H9 (cell line): Measurements from ENCODE around the gene ERP27. TPM values are rescaled to one million over a fixed set of nuclear protein-coding genes. Genes with fewer than 3 reads are reported as not detected.

Experiments used
- DNase-seq: peaks from one replicate; pipeline ENCODE4 v3.0.0-alpha.2; 2017
- H2AFZ ChIP-seq: one replicate; pipeline ENCODE4 v1.6.1; 2013; ENCODE audit warnings: mild to moderate bottlenecking, low read length, control low read depth, moderate library complexity
- H2AK5ac ChIP-seq: 2 replicates; pipeline ENCODE4 v1.6.1; 2013; ENCODE audit warnings: low read length, control low read depth, mixed read lengths; ENCODE audit not compliant: insufficient read length
- H2BK120ac ChIP-seq: one replicate; pipeline ENCODE4 v1.6.1; 2013; ENCODE audit warnings: low read depth, mild to moderate bottlenecking, low read length, control low read depth, inconsistent platforms; ENCODE audit not compliant: poor library complexity, severe bottlenecking
- H2BK12ac ChIP-seq: 2 replicates; pipeline ENCODE4 v1.6.1; 2013; ENCODE audit warnings: low read length, control low read depth, mixed read lengths, low read depth; ENCODE audit not compliant: insufficient read length
- H2BK15ac ChIP-seq: 2 replicates; pipeline ENCODE4 v1.6.1; 2013; ENCODE audit warnings: low read depth, low read length, control low read depth
- H2BK20ac ChIP-seq: one replicate; pipeline ENCODE4 v1.6.1; 2013; ENCODE audit warnings: low read depth, mild to moderate bottlenecking, low read length, control low read depth, inconsistent platforms; ENCODE audit not compliant: poor library complexity, severe bottlenecking
- H2BK5ac ChIP-seq: 2 replicates; pipeline ENCODE4 v1.6.1; 2013; ENCODE audit warnings: low read length, control low read depth, mixed read lengths; ENCODE audit not compliant: insufficient read length
- H3K14ac ChIP-seq: 2 replicates; pipeline ENCODE4 v1.6.1; 2013; ENCODE audit warnings: low read length, control low read depth; ENCODE audit not compliant: insufficient read depth
- H3K18ac ChIP-seq: 2 replicates; pipeline ENCODE4 v1.6.1; 2013; ENCODE audit warnings: low read depth, mild to moderate bottlenecking, mixed read lengths, low read length, control low read depth; ENCODE audit not compliant: insufficient read length
- H3K23ac ChIP-seq: 2 replicates; pipeline ENCODE4 v1.6.1; 2013; ENCODE audit warnings: low read length, control low read depth, mixed read lengths, low read depth; ENCODE audit not compliant: insufficient read length
- H3K23me2 ChIP-seq: 2 replicates; pipeline ENCODE4 v1.6.1; 2013; ENCODE audit warnings: low read depth, mild to moderate bottlenecking, mixed read lengths, low read length, control low read depth; ENCODE audit not compliant: insufficient read length, poor library complexity, severe bottlenecking
- H3K27ac ChIP-seq: 2 replicates; pipeline ENCODE4 v1.5.1; 2013; ENCODE audit warnings: low read length, control low read depth, mixed read lengths, low read depth; ENCODE audit not compliant: insufficient read length
- H3K27me3 ChIP-seq: 2 replicates; pipeline ENCODE4 v1.6.1; 2013; ENCODE audit warnings: low read length, control low read depth, inconsistent platforms; ENCODE audit not compliant: insufficient read depth
- H3K4ac ChIP-seq: 2 replicates; pipeline ENCODE4 v1.6.1; 2013; ENCODE audit warnings: low read depth, mild to moderate bottlenecking, control low read depth, inconsistent platforms, low read length, moderate library complexity
- H3K4me1 ChIP-seq: 2 replicates; pipeline ENCODE4 v1.6.1; 2013; ENCODE audit warnings: low read length, control low read depth, inconsistent platforms; ENCODE audit not compliant: insufficient read depth
- H3K4me2 ChIP-seq: 2 replicates; pipeline ENCODE4 v1.6.1; 2013; ENCODE audit warnings: low read length, control low read depth, mixed read lengths; ENCODE audit not compliant: insufficient read length, insufficient read depth
- H3K56ac ChIP-seq: 2 replicates; pipeline ENCODE4 v1.6.1; 2013; ENCODE audit warnings: low read depth, mild to moderate bottlenecking, mixed read lengths, low read length, control low read depth; ENCODE audit not compliant: insufficient read length
- H3K79me1 ChIP-seq: 2 replicates; pipeline ENCODE4 v1.6.1; 2013; ENCODE audit warnings: low read depth, mild to moderate bottlenecking, moderate library complexity, low read length, control low read depth, inconsistent platforms; ENCODE audit not compliant: insufficient read depth, poor library complexity, severe bottlenecking
- H3K79me2 ChIP-seq: 2 replicates; pipeline ENCODE4 v1.6.1; 2013; ENCODE audit warnings: low read length, control low read depth, inconsistent platforms; ENCODE audit not compliant: insufficient read depth
- H3K9ac ChIP-seq: 2 replicates; pipeline ENCODE4 v1.6.1; 2013; ENCODE audit warnings: low read length, control low read depth, mixed read lengths; ENCODE audit not compliant: insufficient read length; ENCODE audit errors: extremely low read depth
- H3K9me3 ChIP-seq: one replicate; pipeline ENCODE4 v1.6.1; 2013; ENCODE audit warnings: low read depth, low read length, inconsistent platforms; ENCODE audit not compliant: control insufficient read depth
- H3T11ph ChIP-seq: one replicate; pipeline ENCODE4 v1.6.1; 2013; ENCODE audit warnings: mild to moderate bottlenecking, low read length, control low read depth, inconsistent platforms
- H4K20me1 ChIP-seq: one replicate; pipeline ENCODE4 v1.6.1; 2013; ENCODE audit not compliant: control insufficient read depth, insufficient read length, insufficient read depth
- H4K5ac ChIP-seq: 2 replicates; pipeline ENCODE4 v1.6.1; 2013; ENCODE audit warnings: low read depth, mild to moderate bottlenecking, mixed read lengths, low read length, control low read depth; ENCODE audit not compliant: insufficient read length
- H4K8ac ChIP-seq: replicated peaks from 2 replicates; pipeline ENCODE4 v1.6.1; 2013; ENCODE audit warnings: low read length, control low read depth, mixed read lengths, low read depth; ENCODE audit not compliant: insufficient read length
- H4K91ac ChIP-seq: 2 replicates; pipeline ENCODE4 v1.6.1; 2013; ENCODE audit warnings: low read depth, mild to moderate bottlenecking, moderate library complexity, mixed read lengths, low read length, control low read depth; ENCODE audit not compliant: insufficient read length
- H3K27ac Mint-ChIP-seq, 3 experiments: 2 replicates in 2 of 3; 3 replicates in 1 of 3; pipeline ENCODE4 v1.8.0; 2020 to 2021; ENCODE audit warnings: mixed read lengths in 3 of 3, mild to moderate bottlenecking in 1 of 3, moderate library complexity in 1 of 3
- H3K27me3 Mint-ChIP-seq: 2 replicates; pipeline ENCODE4 v1.8.0; 2021; ENCODE audit warnings: low read depth, mild to moderate bottlenecking, moderate library complexity, mixed read lengths
- H3K36me3 Mint-ChIP-seq, 3 experiments: 2 replicates in 2 of 3; 3 replicates in 1 of 3; pipeline ENCODE4 v1.8.0; 2020 to 2021; ENCODE audit warnings: low read depth in 3 of 3, mixed read lengths in 3 of 3; ENCODE audit not compliant: insufficient read depth in 1 of 3
- H3K4me1 Mint-ChIP-seq, 2 experiments: 2 replicates each; pipeline ENCODE4 v1.8.0; 2020; ENCODE audit warnings: mixed read lengths in 2 of 2
- H3K4me3 Mint-ChIP-seq, 2 experiments: 2 replicates in 1 of 2; 3 replicates in 1 of 2; pipeline ENCODE4 v1.8.0; 2020 to 2021; ENCODE audit warnings: mild to moderate bottlenecking in 2 of 2, mixed read lengths in 2 of 2, moderate library complexity in 1 of 2
- H3K9me3 Mint-ChIP-seq, 2 experiments: 2 replicates in 1 of 2; 3 replicates in 1 of 2; pipeline ENCODE4 v1.8.0; 2020; ENCODE audit warnings: mild to moderate bottlenecking in 2 of 2, mixed read lengths in 2 of 2, moderate library complexity in 1 of 2
- CTCF ChIP-seq: fragments of 200-600 bp; sonication (generic); conservative IDR thresholded peaks from 3 replicates; pipeline ENCODE4 v1.8.0; 2021; ENCODE audit warnings: antibody characterized with exemption, mild to moderate bottlenecking
- WGBS: extraction: QIAGEN DNeasy Blood & Tissue Kit; methylation state at CpG from one replicate; pipeline ENCODE4 v1.1.7; 2013; ENCODE audit warnings: missing lambda C conversion rate, low lambda C conversion rate, mixed read lengths; ENCODE audit not compliant: insufficient read length; ENCODE audit errors: extremely low coverage; 5-methylcytosine and 5-hydroxymethylcytosine counted together
- total RNA-seq: library from RNA; stranded (reverse); gene quantifications from 2 replicates; pipeline ENCODE4 v1.2.1, GENCODE V29; 2021

The ERP27 gene
- total RNA-seq, 1 experiment from 2014 or later = not detected

GRCh38 chr12:14927267-14927666 is 11.1 kb downstream of the ERP27 start:
- H3K27ac Mint-ChIP-seq = no peak overlapping the region

More at GRCh38 chr12:14927267-14927666, 11.1 kb downstream of the ERP27 start:
- Histone ChIP-seq H2BK5ac (no peak overlapping the region), H2BK15ac (no peak overlapping the region), H3K27me3 (no peaks in the 10 kb centered on the region), H3K79me2 (no peaks in the 10 kb centered on the region), H3K9me3 (no peaks in the 10 kb centered on the region), H2BK20ac (no peak overlapping the region), H2AFZ (no peak overlapping the region), H2BK120ac (no peak overlapping the region), H2BK12ac (no peak overlapping the region), H3K18ac (no peak overlapping the region), H3K9ac (no peak overlapping the region), H4K8ac (no peak overlapping the region), H3K23me2 (no peaks in the 10 kb centered on the region), H3K56ac (no peak overlapping the region), H3K14ac (no peak overlapping the region), H4K91ac (no peak overlapping the region), H3K4me1 (no peaks in the 10 kb centered on the region), H3K27ac (no peak overlapping the region), H3K4me2 (no peak overlapping the region), H3K23ac (no peak overlapping the region), H3K4ac (no peak overlapping the region), H3T11ph (no peak overlapping the region), H4K5ac (no peak overlapping the region), H3K79me1 (no peaks in the 10 kb centered on the region), H2AK5ac (no peak overlapping the region), H4K20me1 (no peaks in the 10 kb centered on the region)
- TF ChIP-seq CTCF = no peak
- no peaks in the 10 kb centered on the region; a peak in 1 of 5 replicates for H3K9me3 Mint-ChIP-seq
- no peaks in the 10 kb centered on the region; the same call in 1 of the 2 replicates for H3K27me3 Mint-ChIP-seq
- no CpG with 5 or more reads among the region's 3 CpGs for WGBS
- DNase-seq = no peak
- peaks cover 7% of the 10 kb centered on the region in 2 experiments for H3K4me1 Mint-ChIP-seq
- H3K36me3 Mint-ChIP-seq = no peaks in the 10 kb centered on the region
- no peak overlapping the region for H3K4me3 Mint-ChIP-seq
